GM12878 (cell line): ENCODE measurements around the gene TNFSF11. TPM values are rescaled to one million over a fixed set of nuclear protein-coding genes. Genes with fewer than 3 reads are reported as not detected.

Source experiments
- ATAC-seq: fragments of 200-7000 bp; cut with Tn5 transposase; 3 replicates; pipeline ENCODE4 v1.9.1; 2020; ENCODE audit warnings: mild to moderate bottlenecking, moderate library complexity
- BruUV-seq: library from RNA; stranded (reverse); fragments of 400-500 nt; replicated peaks from 2 replicates; lab custom pipeline; 2021; lab: Mats Ljungman, UMichigan
- CTCF ChIA-PET: fragments of 300-600 bp; sonication (Branson Sonifier 250); formaldehyde crosslinking; extraction: SDS; loops from one replicate; lab custom pipeline; 2021; ENCODE audit warnings: inconsistent platforms; lab: Yijun Ruan, JAX
- POLR2A ChIA-PET: fragments of 350-600 bp; formaldehyde crosslinking; extraction: SDS; loops from one replicate; lab custom pipeline; 2021; ENCODE audit warnings: inconsistent platforms; lab: Charles Lee
- RAD21 ChIA-PET: fragments of 300-600 bp; sonication (Branson Sonifier 250); formaldehyde crosslinking; loops from one replicate; lab custom pipeline; 2023; ENCODE audit warnings: antibody characterized with exemption; ENCODE audit not compliant: unreplicated experiment; lab: Charles Lee
- SMC1A ChIA-PET: fragments of 300-600 bp; sonication (Branson Sonifier 250); formaldehyde crosslinking; loops from one replicate; lab custom pipeline; 2023; ENCODE audit not compliant: unreplicated experiment, uncharacterized antibody; lab: Charles Lee
- DNase-seq: peaks from one replicate; pipeline ENCODE4 v3.0.0-alpha.2; 2011; ENCODE audit warnings: low read depth, low spot score
- FAIRE-seq: peaks from 3 replicates; lab custom pipeline; 2011; peaks lifted over from hg19 to GRCh38; lab: Jason Lieb, UNC
- H2AFZ ChIP-seq: 2 replicates; pipeline ENCODE4 v1.6.0; 2011; ENCODE audit warnings: low read depth, low read length, control low read depth; ENCODE audit not compliant: control insufficient read depth
- H3K27ac ChIP-seq: 2 replicates; pipeline ENCODE4 v1.5.1; 2011; ENCODE audit warnings: control low read depth; ENCODE audit not compliant: control insufficient read depth, insufficient read depth
- H3K27me3 ChIP-seq, 2 experiments: replicated peaks in 1 of 2; 2 replicates each; pipeline versions ENCODE4 v1.6.0 to v1.6.1; 2011; ENCODE audit warnings: low read length in 1 of 2; ENCODE audit not compliant: control insufficient read depth in 2 of 2, insufficient read depth in 2 of 2
- H3K36me3 ChIP-seq, 2 experiments: 2 replicates each; pipeline ENCODE4 v1.5.1; 2011; ENCODE audit warnings: low read length in 1 of 2; ENCODE audit not compliant: control insufficient read depth in 2 of 2, insufficient read depth in 2 of 2
- H3K4me1 ChIP-seq: 2 replicates; pipeline ENCODE4 v1.6.1; 2011; ENCODE audit warnings: mild to moderate bottlenecking, low read length, moderate library complexity, mixed read lengths; ENCODE audit not compliant: control insufficient read depth, insufficient read depth
- H3K4me2 ChIP-seq: 2 replicates; pipeline ENCODE4 v1.6.0; 2011; ENCODE audit warnings: control low read depth; ENCODE audit not compliant: control insufficient read depth, insufficient read depth
- H3K4me3 ChIP-seq: fragments of 200-600 bp; sonication (generic); 2 replicates; pipeline ENCODE4 v1.5.1; 2016
- H3K79me2 ChIP-seq: 2 replicates; pipeline ENCODE4 v1.6.0; 2011; ENCODE audit warnings: low read length; ENCODE audit not compliant: control insufficient read depth, insufficient read depth
- H3K9ac ChIP-seq: 2 replicates; pipeline ENCODE4 v1.8.0; 2011; ENCODE audit warnings: low read length, control low read depth, mixed read lengths; ENCODE audit not compliant: control insufficient read depth, insufficient read depth
- H3K9me3 ChIP-seq: replicated peaks from 3 replicates; pipeline ENCODE4 v1.5.1; 2011; ENCODE audit warnings: mild to moderate bottlenecking, low read length; ENCODE audit not compliant: control insufficient read depth, insufficient read depth
- H4K20me1 ChIP-seq: 2 replicates; pipeline ENCODE4 v1.6.0; 2011; ENCODE audit not compliant: control insufficient read depth, insufficient read depth
- IRF4 ChIP-seq: IDR thresholded peaks from 2 replicates; pipeline ENCODE4 v1.6.1; 2011; ENCODE audit warnings: low read depth, low read length
- KLF5 ChIP-seq: fragments of 450-650 bp; IDR thresholded peaks from 2 replicates; pipeline ENCODE4 v1.6.1; 2014; ENCODE audit warnings: mild to moderate bottlenecking; ENCODE audit not compliant: partially characterized antibody
- MTA2 ChIP-seq: fragments of 450-650 bp; IDR thresholded peaks from 2 replicates; pipeline ENCODE4 v1.6.1; 2016; ENCODE audit warnings: low read depth, mild to moderate bottlenecking, moderate library complexity
- PAX5 ChIP-seq: IDR thresholded peaks from 2 replicates; pipeline ENCODE4 v1.6.1; 2011; ENCODE audit warnings: low read depth, low read length, borderline replicate concordance
- POLR2AphosphoS5 ChIP-seq: IDR thresholded peaks from 2 replicates; pipeline ENCODE4 v1.6.1; 2011; ENCODE audit warnings: mild to moderate bottlenecking, low read length, inconsistent platforms
- SMAD1 ChIP-seq: fragments of 450-650 bp; IDR thresholded peaks from 2 replicates; pipeline ENCODE4 v1.6.1; 2018; ENCODE audit warnings: mild to moderate bottlenecking, low read depth; ENCODE audit not compliant: partially characterized antibody
- TBL1XR1 ChIP-seq: IDR thresholded peaks from 2 replicates; pipeline ENCODE4 v1.6.1; 2012; ENCODE audit warnings: low read depth, low read length, improper control_type of control experiment
- TCF3 ChIP-seq: IDR thresholded peaks from 2 replicates; pipeline ENCODE4 v1.6.1; 2012; ENCODE audit warnings: low read depth, mild to moderate bottlenecking, low read length, borderline replicate concordance; ENCODE audit not compliant: insufficient read depth
- USF1 ChIP-seq: IDR thresholded peaks from 2 replicates; pipeline ENCODE4 v1.6.1; 2011; ENCODE audit warnings: borderline replicate concordance, low read depth, mild to moderate bottlenecking, moderate library complexity, mixed read lengths, low read length; ENCODE audit not compliant: insufficient read depth; ENCODE audit errors: extremely low read length
- ZBTB11 ChIP-seq: fragments of 450-650 bp; formaldehyde crosslinking; IDR thresholded peaks from 2 replicates; pipeline ENCODE4 v1.5.0; 2022; ENCODE audit warnings: mild to moderate bottlenecking, missing genetic modification characterization
- ZNF217 ChIP-seq: fragments of 450-650 bp; IDR thresholded peaks from 2 replicates; pipeline ENCODE4 v1.6.1; 2017; ENCODE audit warnings: antibody characterized with exemption, mild to moderate bottlenecking
- ZNF622 ChIP-seq: fragments of 450-650 bp; IDR thresholded peaks from 2 replicates; pipeline ENCODE4 v1.6.1; 2017; ENCODE audit warnings: mild to moderate bottlenecking, inconsistent platforms
- ZZZ3 ChIP-seq: IDR thresholded peaks from 2 replicates; pipeline ENCODE4 v1.6.1; 2011; ENCODE audit warnings: low read depth; ENCODE audit not compliant: control insufficient read depth, insufficient read length
- WGBS: methylation state at CpG from one replicate; pipeline ENCODE4 v1.1.6; 2016; ENCODE audit warnings: low lambda C conversion rate; ENCODE audit not compliant: insufficient replicate concordance, insufficient coverage; ENCODE audit errors: missing lambda C conversion rate; 5-methylcytosine and 5-hydroxymethylcytosine counted together
- in situ Hi-C: fragments of 300-500 bp; cut with MboI; formaldehyde crosslinking; loops from 9 replicates; pipeline ENCODE4 v1.14.3; 2018; ENCODE audit warnings: mixed read lengths
- intact Hi-C: fragments of 100-400 bp; cut with micrococcal nuclease; formaldehyde crosslinking; loops from one replicate; pipeline ENCODE4 v1.14.2; 2022; ENCODE audit not compliant: unreplicated experiment
- polyA plus RNA-seq, 11 experiments: library from polyadenylated mRNA; depleted of rRNA in 4 of 11; unstranded in 6 of 11; stranded (reverse) in 5 of 11; fragments of >200 nt; fragmentation: Nextera tagmentation in 4 of 11; fragmentation: Illumina TruSeq in 1 of 11; extraction: Ambion mirVana in 4 of 11; extraction: Trizol in 1 of 11; gene quantifications; 1 replicate in 1 of 11; 2 replicates in 10 of 11; pipeline versions ENCODE4 v1.2.1 to v1.2.3, GENCODE V29; 2011 to 2016; ENCODE audit warnings: inconsistent platforms in 2 of 11, missing spikeins in 2 of 11, low read depth in 1 of 11
- total RNA-seq, 4 experiments: library from RNA; depleted of rRNA in 3 of 4; stranded (reverse); fragments of >200 nt in 3 of 4; fragmentation: Illumina TruSeq in 1 of 4; extraction: Trizol in 1 of 4; gene quantifications; 2 replicates each; pipeline versions ENCODE4 v1.2.1 to v1.2.3, GENCODE V29; 2013 to 2021
- TF ChIP-seq, protein P1 (sequence below): fragments of 450-650 bp; IDR thresholded peaks from 2 replicates; pipeline ENCODE4 v1.6.1; 2017; ENCODE audit warnings: mild to moderate bottlenecking, moderate library complexity

Gene TNFSF11
- total and polyA plus RNA-seq, 10 of the 15 experiments (the other 5 are each of a cell fraction or from before 2014, with no cell fraction given), result 0.86 to 14.8 (median 10.0) TPM

DNA sequence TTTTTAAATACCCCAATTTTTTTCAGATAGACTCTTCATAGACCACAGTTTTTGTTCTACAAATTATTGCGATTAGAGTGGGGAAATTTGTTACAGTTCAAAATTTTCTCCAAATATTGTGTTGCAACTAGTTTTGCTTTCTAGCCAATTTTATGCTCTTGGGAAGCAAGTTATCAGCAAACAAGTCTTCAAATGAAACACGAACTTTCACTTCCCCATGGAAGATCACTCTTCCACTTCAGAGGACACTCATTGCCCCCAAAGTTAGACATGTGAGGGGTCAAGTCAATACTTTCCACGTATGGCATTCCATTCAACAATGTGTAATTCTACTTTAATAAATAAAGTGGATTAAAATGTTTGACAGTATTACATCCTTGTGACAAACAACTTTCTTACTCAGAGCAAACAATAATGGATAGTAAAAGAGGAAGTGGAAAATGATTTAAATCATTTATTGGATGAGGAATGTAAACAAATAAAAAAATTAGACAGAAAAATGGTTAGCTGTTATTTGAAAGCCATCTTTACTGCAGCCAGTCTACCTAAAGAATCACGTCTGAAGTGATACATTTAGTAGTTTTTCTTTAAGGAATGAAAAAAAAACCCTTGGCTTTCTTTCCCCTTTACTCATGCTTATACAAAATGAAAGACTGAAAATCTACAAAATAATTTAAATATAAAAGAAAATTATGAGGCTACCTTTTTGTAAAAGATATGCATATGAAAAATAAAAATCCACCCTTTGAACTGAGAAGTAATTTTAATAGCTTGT lies 41.2 kb upstream of the TNFSF11 start:
- in situ Hi-C loops, result no loop called here
- RAD21 ChIA-PET, result interaction anchor here (0.6 to 2.1 kb wide), 7 partner anchors 9 to 155 kb away, joined by 3 to 11 read pairs (median 3); no protein-coding TSS in a partner anchor
- BruUV-seq, result no TSS peak
- CTCF ChIA-PET, result interaction anchor here (0.6 to 1.6 kb wide), 7 partner anchors 9 to 260 kb away, joined by 3 to 6 read pairs (median 4); no protein-coding TSS in a partner anchor
- Histone ChIP-seq H3K4me1 (peaks cover 16% of the 10 kb centered on the region), H3K27ac (peak overlapping the region; percentile 49), H2AFZ (no peak overlapping the region), H3K9ac (0 out of 2 replicates have a peak overlapping the region, but pooled peaks have one; percentile 21), H3K4me2 (peak overlapping the region; percentile 63), H3K36me3 (no peaks in the 10 kb centered on the region), H3K79me2 (no peaks in the 10 kb centered on the region), H3K4me3 (peak overlapping the region; percentile 35; the same call in 1 of the 2 replicates), H3K9me3 (peaks cover 6% of the 10 kb centered on the region), H4K20me1 (no peaks in the 10 kb centered on the region), H3K27me3 (no peaks in the 10 kb centered on the region)
- POLR2A ChIA-PET, result interaction anchor here (0.9 to 1.5 kb wide), 2 partner anchors 10 to 15 kb away, joined by 3 to 6 read pairs; no protein-coding TSS in a partner anchor
- SMC1A ChIA-PET, result interaction anchor here (0.7 to 5.2 kb wide), 14 partner anchors 11 to 96 kb away, joined by 3 to 46 read pairs (median 3); no protein-coding TSS in a partner anchor
- 1% methylated on average over 4 of the region's 4 CpGs for WGBS
- DNase-seq, result peak; percentile 70
- FAIRE-seq, result peak; percentile 7
- intact Hi-C loops, result loop anchor here (2.0 to 5.0 kb wide), 2 partner anchors 35 to 120 kb away; no protein-coding TSS in a partner anchor
- peak; percentile 91 for ATAC-seq
- TF ChIP-seq ZZZ3 (no peak), KLF5 (no peak), USF1 (no peak), ZNF622 (no peak), TCF3 (no peak), TBL1XR1 (no peak), ZBTB11 (CRISPR knock-in tag) (no peak), POLR2AphosphoS5 (no peak), SMAD1 (no peak), PAX5 (peak; percentile 73; the same call in 1 of the 2 replicates), ZNF217 (no peak; the same call in 1 of the 2 replicates), MTA2 (peak; percentile 85), IRF4 (peak; percentile 95)
- TF ChIP-seq, protein P1, sequence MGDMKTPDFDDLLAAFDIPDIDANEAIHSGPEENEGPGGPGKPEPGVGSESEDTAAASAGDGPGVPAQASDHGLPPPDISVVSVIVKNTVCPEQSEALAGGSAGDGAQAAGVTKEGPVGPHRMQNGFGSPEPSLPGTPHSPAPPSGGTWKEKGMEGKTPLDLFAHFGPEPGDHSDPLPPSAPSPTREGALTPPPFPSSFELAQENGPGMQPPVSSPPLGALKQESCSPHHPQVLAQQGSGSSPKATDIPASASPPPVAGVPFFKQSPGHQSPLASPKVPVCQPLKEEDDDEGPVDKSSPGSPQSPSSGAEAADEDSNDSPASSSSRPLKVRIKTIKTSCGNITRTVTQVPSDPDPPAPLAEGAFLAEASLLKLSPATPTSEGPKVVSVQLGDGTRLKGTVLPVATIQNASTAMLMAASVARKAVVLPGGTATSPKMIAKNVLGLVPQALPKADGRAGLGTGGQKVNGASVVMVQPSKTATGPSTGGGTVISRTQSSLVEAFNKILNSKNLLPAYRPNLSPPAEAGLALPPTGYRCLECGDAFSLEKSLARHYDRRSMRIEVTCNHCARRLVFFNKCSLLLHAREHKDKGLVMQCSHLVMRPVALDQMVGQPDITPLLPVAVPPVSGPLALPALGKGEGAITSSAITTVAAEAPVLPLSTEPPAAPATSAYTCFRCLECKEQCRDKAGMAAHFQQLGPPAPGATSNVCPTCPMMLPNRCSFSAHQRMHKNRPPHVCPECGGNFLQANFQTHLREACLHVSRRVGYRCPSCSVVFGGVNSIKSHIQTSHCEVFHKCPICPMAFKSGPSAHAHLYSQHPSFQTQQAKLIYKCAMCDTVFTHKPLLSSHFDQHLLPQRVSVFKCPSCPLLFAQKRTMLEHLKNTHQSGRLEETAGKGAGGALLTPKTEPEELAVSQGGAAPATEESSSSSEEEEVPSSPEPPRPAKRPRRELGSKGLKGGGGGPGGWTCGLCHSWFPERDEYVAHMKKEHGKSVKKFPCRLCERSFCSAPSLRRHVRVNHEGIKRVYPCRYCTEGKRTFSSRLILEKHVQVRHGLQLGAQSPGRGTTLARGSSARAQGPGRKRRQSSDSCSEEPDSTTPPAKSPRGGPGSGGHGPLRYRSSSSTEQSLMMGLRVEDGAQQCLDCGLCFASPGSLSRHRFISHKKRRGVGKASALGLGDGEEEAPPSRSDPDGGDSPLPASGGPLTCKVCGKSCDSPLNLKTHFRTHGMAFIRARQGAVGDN, result no peak
